Measurements from ENCODE around the gene H6PD.

H6PD gene

DNA sequence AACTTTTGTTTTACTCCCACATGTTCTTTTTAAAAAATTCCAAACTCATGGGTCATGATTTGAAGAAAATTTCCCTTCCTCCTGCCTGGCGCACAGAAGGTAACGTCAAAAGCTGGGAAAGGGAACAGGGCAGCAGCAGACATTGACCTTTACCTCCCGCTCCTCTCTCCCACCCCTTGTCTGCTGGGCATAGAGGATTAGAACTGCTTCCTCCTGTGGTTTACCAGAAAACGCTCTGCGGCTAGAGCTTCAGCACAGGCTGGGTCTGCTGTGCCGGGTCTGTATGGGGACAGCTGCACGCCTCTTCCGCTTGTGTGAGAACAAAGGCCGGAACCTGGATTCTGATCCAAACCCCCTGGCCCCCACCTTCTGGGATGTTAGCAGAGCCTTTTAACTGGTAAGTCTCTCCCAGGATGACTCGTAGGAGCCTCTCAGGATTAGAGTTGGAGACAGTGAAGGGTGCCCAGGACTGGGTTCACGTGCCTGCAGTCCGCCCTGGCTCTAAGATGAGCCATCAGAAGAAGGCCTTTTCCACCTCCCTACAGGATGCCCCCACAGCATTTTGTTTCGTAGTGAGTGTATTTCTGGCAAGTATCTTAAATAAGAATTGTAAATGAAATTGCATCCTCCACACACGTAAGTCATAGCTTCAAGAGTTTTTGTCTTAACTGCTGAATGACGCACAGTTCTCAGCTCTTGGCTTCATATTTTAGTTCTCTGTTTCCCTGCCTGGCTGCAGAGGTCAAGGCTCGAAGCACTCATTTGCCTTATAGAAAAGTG lies 5.2 kb downstream of the H6PD start:
- peak in 2 of 3 experiments; percentile 32 to 33 for DNase-seq (ENCODE audit: low read depth in 2 of 3, low spot score in 2 of 3)

DNA sequence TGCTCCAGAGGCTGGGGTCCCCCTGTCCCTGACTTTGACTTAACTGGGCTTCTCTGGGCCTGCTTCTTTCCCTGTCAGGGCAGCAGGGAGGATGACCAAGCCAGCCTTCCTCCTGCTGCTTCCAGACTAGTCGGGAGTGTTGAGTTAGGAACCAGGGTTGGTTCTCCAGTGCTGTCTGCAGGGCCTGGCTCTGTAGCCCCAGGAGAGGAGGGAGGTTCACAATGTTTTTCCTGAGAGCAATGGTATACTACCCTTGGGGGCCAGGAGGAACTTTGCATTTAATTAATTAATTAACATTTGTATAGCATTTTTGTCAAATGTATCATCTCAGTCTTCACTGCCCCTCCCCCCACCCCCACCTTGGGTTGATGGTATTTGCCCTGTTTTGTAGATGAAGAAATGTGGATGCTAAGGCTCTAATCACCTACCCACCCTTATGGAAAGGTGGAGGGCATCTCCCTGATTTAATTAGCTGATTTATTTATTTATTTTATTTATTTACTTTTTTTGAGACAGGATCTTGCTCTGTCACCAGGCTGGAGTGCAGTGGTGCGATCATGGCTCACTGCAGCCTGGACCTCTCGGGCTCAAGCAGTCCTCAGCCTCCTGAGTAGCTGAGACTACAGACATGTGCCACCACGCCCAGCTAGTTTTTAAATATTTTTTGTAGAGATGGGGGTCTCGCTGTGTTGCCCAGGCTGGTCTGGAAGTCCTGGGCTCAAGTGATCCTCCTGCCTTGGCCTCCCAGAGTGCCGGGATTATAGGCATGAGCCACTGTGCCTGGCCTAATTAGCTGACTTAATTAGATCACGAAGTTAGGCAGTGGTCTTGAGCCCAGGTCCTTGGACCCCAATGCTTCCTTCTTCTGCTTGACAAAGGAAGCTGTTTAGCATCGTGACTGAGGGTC lies 6.6 kb downstream of the H6PD start:
- DNase-seq (ENCODE audit: low read depth in 2 of 3, low spot score in 2 of 3) = no peak

DNA sequence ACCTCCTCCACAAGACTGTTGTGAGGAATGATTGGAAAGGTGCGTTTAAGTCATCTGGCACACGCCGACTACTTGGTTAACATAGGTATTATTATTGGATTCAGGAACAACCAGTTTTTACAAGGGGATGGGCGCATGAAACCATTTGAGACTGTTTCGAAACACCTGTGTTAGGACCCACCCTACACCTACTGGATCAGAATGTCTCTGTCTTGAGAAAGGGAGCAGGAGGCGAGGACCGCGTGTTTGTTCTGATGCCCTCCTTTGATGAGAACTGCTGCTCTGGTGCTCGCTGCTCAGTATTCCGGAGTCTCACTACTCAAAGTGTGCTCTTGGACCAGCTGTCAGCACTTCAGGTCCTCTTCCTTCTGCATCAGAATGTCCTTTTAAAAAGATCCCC lies 7.3 kb downstream of the H6PD start:
- DNase-seq (ENCODE audit: low read depth in 2 of 3, low spot score in 2 of 3) = no peak

DNA sequence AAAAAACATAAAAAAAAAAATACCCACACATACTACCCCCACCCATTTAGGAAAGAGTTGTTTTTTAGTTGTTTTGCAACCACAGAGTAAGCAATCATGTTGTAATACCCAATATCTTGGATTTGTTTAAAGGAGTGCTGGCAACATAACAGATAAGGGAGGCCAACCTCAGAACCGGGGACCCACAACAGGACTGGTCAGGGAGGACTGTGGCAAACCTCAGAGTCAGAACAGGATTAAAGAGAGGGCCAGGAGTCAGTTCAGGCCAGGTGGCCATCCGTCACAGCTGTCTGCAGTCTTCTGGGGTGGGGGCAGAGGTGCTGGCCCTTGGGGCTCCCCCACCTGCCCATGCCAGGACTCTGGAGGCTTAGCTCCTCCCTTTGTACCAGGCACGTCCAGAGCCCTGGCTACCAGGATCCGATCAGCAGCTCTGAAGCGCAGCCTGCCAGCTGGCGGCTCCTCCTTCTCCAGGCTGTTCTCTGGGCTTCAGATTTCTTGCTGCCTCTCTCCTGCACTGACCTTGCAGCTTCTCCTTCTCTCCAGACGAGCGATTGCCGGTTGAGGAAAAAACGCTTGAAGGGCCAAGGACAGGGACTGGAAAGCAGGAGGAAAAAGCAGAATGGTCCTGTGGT lies 7.9 kb downstream of the H6PD start:
- no peak for DNase-seq (ENCODE audit: low read depth in 2 of 3, low spot score in 2 of 3)

DNA sequence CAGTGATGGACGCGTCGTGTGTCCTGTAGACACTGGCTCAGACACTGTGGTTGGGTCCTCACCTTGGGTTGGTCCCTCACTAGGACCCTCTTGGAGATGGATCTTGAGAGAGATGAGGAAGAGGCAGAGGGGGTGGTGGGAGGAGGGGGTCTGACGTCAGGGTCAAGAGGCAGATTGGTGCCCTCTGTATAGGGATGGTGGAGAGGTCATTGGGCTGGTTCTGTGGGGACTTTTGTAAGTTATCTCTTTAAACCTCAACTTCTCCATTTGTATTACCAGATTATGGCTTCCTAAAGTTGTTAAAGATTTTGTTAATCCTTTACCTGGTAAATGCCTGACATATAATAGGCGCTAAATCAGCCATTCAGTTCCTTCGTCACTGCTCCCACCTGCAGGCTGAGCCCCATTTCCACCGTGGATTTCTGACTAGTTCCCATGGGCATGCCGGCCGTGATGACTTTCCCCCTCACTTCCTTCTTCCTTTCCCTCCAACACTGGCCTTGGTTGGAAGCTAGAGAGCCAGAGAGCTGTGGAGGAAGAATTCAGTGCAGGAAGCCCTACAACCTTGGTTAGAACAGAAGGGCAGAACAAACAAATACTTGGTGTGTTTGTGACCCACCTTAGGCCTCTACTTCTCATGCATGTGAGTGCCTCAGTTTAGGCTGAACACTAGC lies 8.6 kb downstream of the H6PD start:
- no peak for DNase-seq (ENCODE audit: low read depth in 2 of 3, low spot score in 2 of 3)

DNA sequence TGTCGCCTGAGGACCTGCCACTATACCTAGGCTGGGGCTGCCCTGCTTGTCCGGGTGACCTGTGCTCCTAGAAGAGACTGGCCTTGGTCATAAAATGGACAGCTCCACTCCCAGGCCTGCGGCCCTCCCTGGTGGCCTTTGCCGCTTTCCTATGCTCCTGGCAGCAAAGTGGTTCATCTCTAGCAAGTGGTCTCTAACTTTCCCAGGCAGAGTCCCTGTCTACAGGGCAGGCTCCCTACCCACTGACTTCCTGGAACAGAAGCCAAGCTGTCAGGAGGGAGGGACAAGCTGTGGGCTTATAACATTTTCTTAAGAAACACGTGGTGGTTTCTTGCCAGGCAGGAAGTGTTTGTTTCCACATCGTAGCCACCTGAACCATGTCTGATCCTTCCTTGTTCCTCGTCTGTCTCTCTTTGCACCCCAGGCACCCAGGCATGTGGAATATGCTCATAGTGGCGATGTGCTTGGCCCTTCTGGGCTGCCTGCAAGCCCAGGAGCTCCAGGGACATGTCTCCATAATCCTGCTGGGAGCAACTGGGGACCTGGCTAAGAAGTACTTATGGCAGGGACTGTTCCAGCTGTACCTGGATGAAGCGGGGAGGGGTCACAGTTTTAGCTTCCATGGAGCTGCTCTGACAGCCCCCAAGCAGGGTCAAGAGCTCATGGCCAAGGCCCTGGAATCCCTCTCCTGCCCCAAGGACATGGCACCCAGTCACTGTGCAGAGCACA lies 10.1 kb downstream of the H6PD start:
- DNase-seq (ENCODE audit: low read depth in 2 of 3, low spot score in 2 of 3) = no peak

DNA sequence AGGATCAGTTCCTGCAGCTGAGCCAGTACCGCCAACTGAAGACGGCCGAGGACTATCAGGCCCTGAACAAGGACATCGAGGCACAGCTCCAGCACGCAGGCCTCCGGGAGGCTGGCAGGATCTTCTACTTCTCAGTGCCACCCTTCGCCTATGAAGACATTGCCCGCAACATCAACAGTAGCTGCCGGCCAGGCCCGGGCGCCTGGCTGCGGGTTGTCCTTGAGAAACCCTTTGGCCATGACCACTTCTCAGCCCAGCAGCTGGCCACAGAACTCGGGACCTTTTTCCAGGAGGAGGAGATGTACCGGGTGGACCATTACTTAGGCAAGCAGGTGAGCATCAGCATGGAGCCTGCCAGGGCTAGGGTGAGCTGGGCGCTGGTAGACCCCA lies 10.7 kb downstream of the H6PD start:
- no peak for DNase-seq (ENCODE audit: low read depth in 2 of 3, low spot score in 2 of 3)

DNA sequence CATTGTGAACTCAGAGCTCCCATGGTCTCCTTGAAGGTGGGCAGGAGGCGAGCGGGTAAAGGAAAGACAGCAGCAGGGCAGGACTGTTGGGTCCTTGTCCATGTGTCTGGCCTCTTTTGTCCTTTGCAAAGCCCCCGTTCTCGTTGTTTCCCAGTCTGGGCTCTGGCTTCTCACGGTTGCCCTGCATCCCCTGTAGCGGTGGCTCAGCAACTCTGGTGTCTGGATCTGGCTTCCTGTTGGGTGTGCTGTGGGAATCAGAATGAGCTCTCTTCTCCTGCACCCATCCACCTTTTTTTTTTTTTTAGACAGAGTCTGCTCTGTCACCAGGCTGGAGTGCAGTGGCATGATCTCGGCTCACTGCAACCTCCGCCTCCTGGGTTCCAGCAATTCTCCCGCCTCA lies 11.1 kb downstream of the H6PD start:
- no peak for DNase-seq (ENCODE audit: low read depth in 2 of 3, low spot score in 2 of 3)

DNA sequence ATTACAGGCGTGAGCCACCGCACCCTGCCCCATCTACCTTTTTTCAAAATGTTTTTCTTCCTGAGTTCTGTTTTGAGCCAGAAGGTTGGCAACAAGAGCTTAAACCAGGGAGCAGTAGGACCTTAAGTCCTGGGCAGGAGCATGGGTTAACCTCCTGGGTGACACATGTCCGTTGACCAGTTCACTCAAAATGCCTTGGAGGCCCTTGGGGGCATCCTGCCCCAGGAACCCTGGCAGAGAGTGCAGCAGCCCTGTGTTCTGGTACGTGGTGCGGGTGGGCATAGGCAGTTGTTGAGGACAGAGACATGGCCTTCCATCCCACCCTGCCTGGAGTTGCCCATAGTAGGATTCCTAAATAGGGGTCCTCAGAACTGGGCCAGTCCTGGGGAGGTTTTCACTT lies 11.6 kb downstream of the H6PD start:
- DNase-seq (ENCODE audit: low read depth in 2 of 3, low spot score in 2 of 3) = no peak

DNA sequence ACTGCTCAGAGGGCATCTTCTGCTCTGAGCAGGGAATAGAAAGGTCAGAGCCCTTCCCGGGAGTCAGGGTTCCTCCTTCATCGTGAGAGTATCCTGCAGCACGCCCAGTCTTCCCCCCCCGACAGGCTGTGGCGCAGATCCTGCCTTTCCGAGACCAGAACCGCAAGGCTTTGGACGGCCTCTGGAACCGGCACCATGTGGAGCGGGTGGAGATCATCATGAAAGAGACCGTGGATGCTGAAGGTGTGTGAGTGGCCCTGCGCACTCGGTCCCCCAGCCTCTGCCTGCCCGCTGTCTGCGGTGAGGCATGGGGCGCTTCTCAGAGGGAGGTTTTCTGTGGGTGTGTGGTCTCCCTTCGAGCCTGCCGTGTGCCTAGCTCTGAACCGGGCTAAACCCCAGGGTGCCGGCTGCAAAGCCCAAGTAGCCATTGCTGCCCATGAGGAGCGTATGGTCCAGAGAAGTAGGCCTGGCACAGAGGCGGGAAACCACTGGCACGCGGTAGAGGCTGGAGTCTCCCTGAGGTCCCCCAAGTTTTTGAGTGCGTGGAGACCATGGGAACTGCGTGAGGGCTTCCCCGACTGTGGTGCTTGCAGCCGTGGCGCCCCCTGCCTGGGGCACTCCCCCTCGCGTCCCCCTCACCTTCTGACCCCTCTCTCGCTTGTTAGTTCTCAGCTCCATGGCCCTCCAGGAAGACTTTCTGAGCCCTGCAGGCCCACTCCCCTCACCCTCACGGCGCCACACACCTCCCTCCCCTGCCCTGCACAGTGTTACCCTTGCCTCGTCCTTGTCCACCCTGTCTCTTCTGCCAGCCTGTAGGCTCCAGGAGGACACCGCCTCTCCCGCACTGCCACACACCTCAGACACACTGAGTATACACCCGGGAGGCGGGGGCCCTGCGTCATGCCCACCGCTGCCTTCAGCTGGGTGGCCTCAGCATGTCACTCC lies 12.5 kb downstream of the H6PD start:
- DNase-seq (ENCODE audit: low read depth in 2 of 3, low spot score in 2 of 3) = no peak

DNA sequence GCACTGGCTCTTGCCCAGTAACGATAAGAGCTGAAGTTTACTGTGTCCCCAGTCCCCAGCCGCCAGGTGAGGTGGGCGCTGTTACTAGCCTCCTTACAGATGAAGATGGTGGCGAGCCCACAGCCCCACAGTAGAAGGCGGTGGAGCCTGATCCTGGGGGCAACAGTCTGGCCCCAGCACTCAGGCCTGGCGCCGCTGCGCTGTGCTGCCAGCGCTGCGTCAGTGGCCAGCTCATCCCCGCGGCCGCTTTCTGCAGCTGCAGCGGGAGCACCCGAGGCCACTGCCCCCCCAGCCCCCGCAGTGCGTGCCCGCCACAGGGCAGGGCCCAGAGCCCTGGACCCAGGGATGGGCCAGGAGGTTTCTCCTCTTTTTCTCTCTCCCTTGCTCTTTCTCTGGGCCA lies 13.3 kb downstream of the H6PD start:
- DNase-seq (ENCODE audit: low read depth in 2 of 3, low spot score in 2 of 3) = no peak

DNA sequence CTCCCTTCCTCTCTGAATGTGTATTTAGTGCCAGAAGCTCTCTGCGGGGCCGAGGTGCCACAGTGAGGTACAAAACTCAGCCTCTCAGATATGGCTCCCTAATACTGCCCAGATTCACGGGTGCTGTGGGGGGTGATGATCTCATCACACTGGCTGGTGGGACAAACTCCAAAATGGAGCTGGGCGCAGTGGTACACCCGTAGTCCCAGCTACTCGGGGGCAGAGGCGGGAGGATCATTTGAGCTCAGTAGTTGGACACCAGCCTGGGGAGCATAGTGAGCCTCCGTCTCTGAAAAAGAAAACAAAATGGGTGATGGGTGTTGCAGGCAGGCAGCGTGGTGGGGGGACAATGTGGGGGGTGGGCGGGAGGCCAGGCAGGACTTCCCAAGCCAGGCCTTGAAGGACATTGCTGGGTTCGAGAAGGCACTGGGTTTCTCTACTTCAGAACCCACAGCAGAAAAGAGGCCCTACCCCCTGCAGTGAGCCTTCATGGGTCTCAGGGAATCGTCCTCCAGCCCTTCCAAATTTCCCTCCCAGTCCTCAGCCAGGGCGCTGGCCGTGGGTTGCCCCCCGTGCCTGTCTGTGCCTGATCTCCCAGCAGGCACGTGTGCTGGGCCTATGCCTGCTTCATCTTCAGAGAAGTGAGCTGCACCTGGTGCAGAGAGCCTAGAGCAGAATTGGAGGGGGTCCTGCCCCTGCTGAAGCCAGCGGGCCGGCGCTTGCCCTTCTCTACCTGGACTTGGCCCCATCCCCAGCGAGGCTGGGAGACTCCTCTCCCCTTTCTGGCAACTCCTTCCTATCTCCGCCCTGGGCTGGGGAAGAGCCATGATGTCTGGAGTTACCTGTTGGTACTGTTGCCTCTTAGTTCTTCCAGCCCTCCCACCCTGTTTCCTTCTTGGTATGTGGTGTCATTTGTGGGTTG lies 14.0 kb downstream of the H6PD start:
- no peak for DNase-seq (ENCODE audit: low read depth in 2 of 3, low spot score in 2 of 3)

DNA sequence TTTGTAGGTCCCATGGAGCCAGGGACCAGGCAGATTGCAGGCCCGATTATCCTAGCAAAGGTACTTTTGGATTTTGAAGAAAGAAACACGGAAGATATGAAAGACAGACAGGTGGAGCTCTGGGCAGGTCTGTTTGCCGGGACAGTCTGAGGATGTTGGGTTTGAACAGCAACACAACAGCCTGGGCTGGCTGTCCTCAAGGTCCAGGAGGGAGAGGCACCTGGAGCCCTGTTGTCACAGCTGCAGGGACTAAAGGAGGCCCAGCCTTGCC lies 14.6 kb downstream of the H6PD start:
- DNase-seq (ENCODE audit: low read depth in 2 of 3, low spot score in 2 of 3) = no peak

DNA sequence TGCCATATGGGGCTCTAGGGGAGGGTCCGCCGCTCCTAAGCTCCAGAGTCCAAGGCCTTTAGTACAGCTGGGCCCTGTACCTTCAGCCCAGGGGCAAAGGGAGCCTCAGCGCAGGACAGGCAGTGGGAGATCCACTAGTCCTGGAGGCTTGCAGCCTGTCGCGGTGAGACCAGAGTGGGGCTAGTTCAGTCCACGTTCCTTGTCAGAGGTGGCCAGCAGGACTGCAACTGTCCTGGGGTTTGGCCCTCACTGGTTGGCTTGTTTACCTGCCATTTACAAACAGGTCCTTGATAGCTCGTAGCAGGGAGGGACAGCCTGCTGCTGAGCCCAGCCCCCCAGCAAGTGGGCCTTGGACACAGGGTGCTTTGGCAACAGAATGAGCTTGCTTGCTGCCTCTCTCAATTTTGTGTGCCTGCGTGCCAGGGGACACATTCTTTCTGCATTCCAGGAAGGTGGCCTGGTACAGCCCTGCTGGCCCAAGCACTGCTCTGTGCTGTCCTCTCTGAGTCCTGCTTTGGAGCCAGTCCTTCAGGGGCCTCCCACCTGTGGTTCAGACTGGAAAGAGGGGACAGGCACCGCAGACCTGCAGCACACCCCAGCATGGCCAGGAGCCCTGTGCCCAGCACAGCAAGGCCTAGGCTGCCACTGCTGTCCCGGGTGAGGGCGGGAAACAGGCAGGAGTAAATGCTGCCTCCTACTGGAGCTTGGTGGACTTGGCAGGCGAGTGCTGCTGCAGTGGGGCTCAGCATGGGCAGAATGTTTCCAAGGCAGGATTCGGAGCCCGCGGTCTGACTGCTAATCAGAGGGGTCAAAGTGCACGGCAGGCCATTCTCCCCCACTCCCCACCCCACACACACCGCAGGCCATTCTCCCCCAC lies 15.2 kb downstream of the H6PD start:
- DNase-seq (ENCODE audit: low read depth in 2 of 3, low spot score in 2 of 3) = no peak

DNA sequence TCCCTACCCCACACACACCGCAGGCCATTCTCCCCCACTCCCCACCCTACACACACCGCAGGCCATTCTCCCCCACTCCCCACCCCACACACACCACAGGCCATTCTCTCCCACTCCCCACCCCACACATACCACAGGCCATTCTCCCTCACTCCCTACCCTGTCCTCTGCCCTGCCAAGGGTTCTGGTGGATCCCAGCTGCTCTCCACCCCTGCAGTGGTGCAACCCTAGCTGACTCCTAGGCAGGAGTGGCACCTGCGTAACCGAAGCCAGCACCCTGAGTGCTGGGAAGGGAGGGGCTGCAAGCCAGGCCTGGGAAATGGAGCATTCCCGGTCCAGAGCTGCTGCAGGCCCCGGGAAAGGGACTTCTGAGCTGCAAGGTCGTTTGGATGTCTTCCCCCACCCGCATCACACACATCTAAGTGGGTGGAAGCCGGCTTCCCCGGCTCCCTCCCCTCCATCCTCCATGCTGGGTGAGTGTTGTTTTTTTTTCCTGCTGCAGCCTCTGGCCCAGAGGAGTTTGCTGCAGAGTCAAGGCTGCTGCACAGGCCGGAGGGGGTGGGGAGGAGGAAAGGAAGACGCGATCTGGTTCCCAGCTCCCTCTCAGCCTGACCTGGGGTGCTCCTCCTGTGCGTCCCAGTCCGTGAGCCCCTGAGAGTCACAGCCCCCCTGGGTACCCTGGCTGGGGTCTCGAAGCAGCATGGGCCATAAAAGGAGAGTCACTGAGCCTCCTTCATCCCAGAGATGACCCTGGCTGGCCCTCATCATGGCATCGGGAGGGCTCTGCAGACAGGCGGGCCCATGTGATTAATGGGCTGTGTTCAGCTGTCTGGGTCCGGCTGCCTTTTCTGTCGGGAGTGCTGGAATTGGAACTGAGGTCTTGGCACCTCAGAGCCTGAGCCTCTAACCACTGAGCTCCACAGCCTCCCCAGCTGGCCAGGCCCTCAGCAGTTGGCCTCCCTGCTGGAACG lies 16.1 kb downstream of the H6PD start:
- DNase-seq (ENCODE audit: low read depth in 2 of 3, low spot score in 2 of 3) = no peak

DNA sequence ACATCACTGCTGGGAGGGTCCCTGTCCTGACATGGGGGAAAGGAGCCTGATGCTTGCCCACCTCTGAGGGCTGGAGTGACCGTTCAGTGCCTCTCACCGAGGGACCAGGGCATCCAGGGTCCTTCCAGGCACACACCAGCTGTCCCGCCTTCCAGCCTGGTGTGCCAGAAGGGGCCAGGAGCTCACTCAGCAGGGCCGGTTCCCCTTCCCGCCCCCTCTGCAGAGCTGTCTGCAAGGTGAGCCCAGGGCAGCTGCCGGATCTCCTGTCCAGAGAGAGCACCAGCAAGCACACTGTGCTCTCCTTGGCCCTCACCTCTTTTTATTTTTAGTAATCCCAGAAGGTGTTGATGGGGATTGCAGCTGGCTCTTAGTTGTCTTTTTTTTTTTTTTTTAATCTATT lies 16.9 kb downstream of the H6PD start:
- DNase-seq (ENCODE audit: low read depth in 2 of 3, low spot score in 2 of 3) = no peak

DNA sequence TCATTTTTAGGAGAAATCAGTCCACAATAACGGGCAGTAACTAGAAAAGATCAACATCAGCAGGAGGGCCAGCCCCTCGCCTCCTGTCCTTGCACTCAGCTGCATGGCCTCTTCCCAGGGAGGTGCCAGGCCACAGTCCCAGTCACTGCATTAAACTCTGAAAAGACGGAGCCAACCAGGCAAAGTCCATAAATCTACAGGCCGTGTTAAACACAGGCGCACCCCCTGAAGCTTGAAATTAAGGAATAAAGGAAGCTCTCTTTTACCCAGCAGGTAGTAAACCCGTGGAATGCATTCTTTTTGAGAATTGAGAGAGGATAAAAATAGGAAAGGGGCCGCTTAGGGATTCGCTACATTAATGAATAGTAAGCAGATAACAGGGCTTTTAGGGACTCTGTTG lies 18.4 kb downstream of the H6PD start:
- DNase-seq (ENCODE audit: low read depth in 2 of 3, low spot score in 2 of 3) = no peak

Data from activated CD8-positive, alpha-beta memory T cell treated with anti-CD3 and anti-CD28 coated beads for 48 hours (primary cell).